ENCODE measurements around the gene SAPCD2. TPM values are rescaled to one million over a fixed set of nuclear protein-coding genes. Genes with fewer than 3 reads are reported as not detected.

Gene SAPCD2
- total RNA-seq, 1 experiment from 2014 or later, result 18.4 TPM

DNA sequence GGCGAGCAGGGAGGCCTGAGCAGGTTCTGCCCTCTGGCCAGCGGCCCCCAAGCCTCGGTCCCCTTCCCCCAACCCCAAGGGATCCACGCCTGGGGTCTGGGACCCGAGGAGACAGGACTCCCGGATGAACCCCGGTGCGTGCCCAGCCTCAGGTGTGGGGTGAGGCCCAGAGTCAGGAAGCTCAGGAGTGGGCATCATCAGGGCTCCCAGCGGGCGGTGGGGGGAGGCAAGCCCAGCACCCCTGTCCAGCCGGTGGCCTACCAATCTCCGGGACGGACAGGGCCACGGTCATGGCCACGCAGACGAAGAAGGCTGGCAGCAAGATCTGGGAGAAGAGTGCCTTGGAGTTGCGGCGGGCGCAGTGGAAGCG lies 56.8 kb downstream of the SAPCD2 start:
- no peak overlapping the region for H3K4me3 ChIP-seq (ENCODE audit: low read depth in 2 of 2, low read length in 2 of 2)
- ChIA-PET CTCF (no interaction called here), POLR2A (no interaction called here)
- BruUV-seq (replicated peaks), result no TSS peak
- intact Hi-C loops (cut with micrococcal nuclease; ENCODE audit: unreplicated experiment) (no loop called here), in situ Hi-C loops (cut with HindIII; ENCODE audit: low pct_unique_long_range_greater_than_20kb, low sequenced_read_pairs) (no loop called here)
- no peaks in the 10 kb centered on the region for H3K9me3 ChIP-seq (ENCODE audit: control insufficient read depth, insufficient read depth, low read depth, low read length)
- H3K4me1 ChIP-seq (ENCODE audit: control insufficient read depth, insufficient read depth, low read length), result no peaks in the 10 kb centered on the region
- no peak for TF ChIP-seq TCF7L2 (IDR thresholded peaks at IDR 0.05; ENCODE audit: low read depth, low read length)
- TF ChIP-seq POLR2AphosphoS5 (IDR thresholded peaks at IDR 0.05; ENCODE audit: low read depth, low read length), result no peak
- no peak for TF ChIP-seq SIN3A (IDR thresholded peaks at IDR 0.05; ENCODE audit: borderline replicate concordance, insufficient read depth, low read depth, low read length)
- TF ChIP-seq, protein P1, sequence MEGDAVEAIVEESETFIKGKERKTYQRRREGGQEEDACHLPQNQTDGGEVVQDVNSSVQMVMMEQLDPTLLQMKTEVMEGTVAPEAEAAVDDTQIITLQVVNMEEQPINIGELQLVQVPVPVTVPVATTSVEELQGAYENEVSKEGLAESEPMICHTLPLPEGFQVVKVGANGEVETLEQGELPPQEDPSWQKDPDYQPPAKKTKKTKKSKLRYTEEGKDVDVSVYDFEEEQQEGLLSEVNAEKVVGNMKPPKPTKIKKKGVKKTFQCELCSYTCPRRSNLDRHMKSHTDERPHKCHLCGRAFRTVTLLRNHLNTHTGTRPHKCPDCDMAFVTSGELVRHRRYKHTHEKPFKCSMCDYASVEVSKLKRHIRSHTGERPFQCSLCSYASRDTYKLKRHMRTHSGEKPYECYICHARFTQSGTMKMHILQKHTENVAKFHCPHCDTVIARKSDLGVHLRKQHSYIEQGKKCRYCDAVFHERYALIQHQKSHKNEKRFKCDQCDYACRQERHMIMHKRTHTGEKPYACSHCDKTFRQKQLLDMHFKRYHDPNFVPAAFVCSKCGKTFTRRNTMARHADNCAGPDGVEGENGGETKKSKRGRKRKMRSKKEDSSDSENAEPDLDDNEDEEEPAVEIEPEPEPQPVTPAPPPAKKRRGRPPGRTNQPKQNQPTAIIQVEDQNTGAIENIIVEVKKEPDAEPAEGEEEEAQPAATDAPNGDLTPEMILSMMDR (IDR thresholded peaks at IDR 0.05), result no peak
- TF ChIP-seq, protein P2, sequence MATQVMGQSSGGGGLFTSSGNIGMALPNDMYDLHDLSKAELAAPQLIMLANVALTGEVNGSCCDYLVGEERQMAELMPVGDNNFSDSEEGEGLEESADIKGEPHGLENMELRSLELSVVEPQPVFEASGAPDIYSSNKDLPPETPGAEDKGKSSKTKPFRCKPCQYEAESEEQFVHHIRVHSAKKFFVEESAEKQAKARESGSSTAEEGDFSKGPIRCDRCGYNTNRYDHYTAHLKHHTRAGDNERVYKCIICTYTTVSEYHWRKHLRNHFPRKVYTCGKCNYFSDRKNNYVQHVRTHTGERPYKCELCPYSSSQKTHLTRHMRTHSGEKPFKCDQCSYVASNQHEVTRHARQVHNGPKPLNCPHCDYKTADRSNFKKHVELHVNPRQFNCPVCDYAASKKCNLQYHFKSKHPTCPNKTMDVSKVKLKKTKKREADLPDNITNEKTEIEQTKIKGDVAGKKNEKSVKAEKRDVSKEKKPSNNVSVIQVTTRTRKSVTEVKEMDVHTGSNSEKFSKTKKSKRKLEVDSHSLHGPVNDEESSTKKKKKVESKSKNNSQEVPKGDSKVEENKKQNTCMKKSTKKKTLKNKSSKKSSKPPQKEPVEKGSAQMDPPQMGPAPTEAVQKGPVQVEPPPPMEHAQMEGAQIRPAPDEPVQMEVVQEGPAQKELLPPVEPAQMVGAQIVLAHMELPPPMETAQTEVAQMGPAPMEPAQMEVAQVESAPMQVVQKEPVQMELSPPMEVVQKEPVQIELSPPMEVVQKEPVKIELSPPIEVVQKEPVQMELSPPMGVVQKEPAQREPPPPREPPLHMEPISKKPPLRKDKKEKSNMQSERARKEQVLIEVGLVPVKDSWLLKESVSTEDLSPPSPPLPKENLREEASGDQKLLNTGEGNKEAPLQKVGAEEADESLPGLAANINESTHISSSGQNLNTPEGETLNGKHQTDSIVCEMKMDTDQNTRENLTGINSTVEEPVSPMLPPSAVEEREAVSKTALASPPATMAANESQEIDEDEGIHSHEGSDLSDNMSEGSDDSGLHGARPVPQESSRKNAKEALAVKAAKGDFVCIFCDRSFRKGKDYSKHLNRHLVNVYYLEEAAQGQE (IDR thresholded peaks at IDR 0.05; ENCODE audit: insufficient read depth in 1 of 2, low read depth in 2 of 2, low read length in 1 of 2), result no peak
- H3K27me3 ChIP-seq (ENCODE audit: control insufficient read depth, insufficient read depth, low read length), result no peaks in the 10 kb centered on the region
- ATAC-seq (no peak), DNase-seq (ENCODE audit: low read depth, low spot score) (no peak)
- no peaks in the 10 kb centered on the region for H3K36me3 ChIP-seq (ENCODE audit: control insufficient read depth, insufficient read depth, low read length)
- no peak overlapping the region for H3K27ac ChIP-seq (ENCODE audit: low read length)

DNA sequence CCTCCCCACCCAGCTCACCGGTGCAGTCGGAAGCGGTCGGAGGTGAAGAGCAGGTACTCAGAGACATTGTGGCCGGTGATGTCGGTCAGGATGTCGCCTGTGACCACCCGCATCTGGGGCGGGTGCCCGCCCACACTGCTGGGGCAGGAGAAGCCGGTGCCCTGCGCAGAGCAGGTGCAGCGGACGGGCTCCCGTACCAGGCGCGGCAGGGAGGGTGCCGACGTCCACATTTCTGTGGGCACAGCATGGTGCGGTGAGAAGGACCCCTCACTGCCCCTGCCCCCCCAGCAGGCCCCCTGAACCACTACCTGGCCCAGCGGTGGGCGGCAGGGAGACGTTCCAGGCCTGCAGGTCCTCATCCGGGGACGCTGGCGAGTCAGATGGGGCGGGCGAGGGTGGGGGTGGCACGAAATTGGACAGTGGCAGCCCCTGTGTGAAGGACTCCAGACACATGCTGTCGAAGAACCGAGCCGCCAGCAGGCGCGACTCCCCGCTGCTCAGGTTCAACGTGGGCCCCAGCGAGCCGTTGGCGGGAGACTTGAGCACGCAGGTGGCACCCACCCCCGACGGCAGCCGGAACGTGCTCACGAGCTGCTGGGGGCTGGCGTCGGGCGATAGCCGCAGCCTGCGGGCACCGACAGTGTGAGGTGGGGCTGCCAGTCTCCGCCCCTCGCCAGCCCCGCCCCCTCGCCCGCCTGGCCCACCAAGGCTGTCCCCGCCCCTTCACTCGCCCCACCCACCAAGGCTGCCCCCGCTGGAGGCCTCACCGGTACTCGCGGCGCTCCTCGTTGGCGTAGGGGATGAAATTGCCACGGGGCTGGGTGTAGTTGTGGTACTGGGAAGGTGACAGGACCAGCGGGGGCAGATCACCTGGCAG lies 57.4 kb downstream of the SAPCD2 start:
- H3K27me3 ChIP-seq (ENCODE audit: control insufficient read depth, insufficient read depth, low read length), result no peaks in the 10 kb centered on the region
- BruUV-seq (replicated peaks), result no TSS peak
- H3K27ac ChIP-seq (ENCODE audit: low read length), result no peak overlapping the region
- H3K4me3 ChIP-seq (ENCODE audit: low read depth in 2 of 2, low read length in 2 of 2), result no peak overlapping the region
- H3K36me3 ChIP-seq (ENCODE audit: control insufficient read depth, insufficient read depth, low read length), result no peaks in the 10 kb centered on the region
- no peak for ATAC-seq
- ChIA-PET POLR2A (no interaction called here), CTCF (no interaction called here)
- no peak for DNase-seq (ENCODE audit: low read depth, low spot score)
- TF ChIP-seq TCF7L2 (IDR thresholded peaks at IDR 0.05; ENCODE audit: low read depth, low read length) (no peak), POLR2AphosphoS5 (IDR thresholded peaks at IDR 0.05; ENCODE audit: low read depth, low read length) (no peak), SIN3A (IDR thresholded peaks at IDR 0.05; ENCODE audit: borderline replicate concordance, insufficient read depth, low read depth, low read length) (no peak)
- TF ChIP-seq, protein P2 (IDR thresholded peaks at IDR 0.05; ENCODE audit: insufficient read depth in 1 of 2, low read depth in 2 of 2, low read length in 1 of 2), result no peak
- TF ChIP-seq, protein P1 (IDR thresholded peaks at IDR 0.05), result no peak
- intact Hi-C loops (cut with micrococcal nuclease; ENCODE audit: unreplicated experiment), result no loop called here
- H3K9me3 ChIP-seq (ENCODE audit: control insufficient read depth, insufficient read depth, low read depth, low read length), result no peaks in the 10 kb centered on the region
- no peaks in the 10 kb centered on the region for H3K4me1 ChIP-seq (ENCODE audit: control insufficient read depth, insufficient read depth, low read length)
- in situ Hi-C loops (cut with HindIII; ENCODE audit: low pct_unique_long_range_greater_than_20kb, low sequenced_read_pairs), result no loop called here
